Stimulated activated naive CD8-positive, alpha-beta T cell treated with anti-CD3 and anti-CD28 coated beads, Interleukin-15, Interleukin-2, amounts not matched to agents 100 ng/mL and 50 ng/mL, for 24 hours (primary cell): ENCODE results near the gene ABCC8.

Experiments used
- H3K27ac Mint-ChIP-seq: one replicate; pipeline ENCODE4 v1.8.0; 2021; ENCODE audit warnings: mild to moderate bottlenecking, mixed read lengths
- H3K27me3 Mint-ChIP-seq: one replicate; pipeline ENCODE4 v1.8.0; 2021; ENCODE audit warnings: mixed read lengths
- H3K36me3 Mint-ChIP-seq: one replicate; pipeline ENCODE4 v1.8.0; 2021; ENCODE audit warnings: low read depth, mixed read lengths
- H3K4me1 Mint-ChIP-seq: one replicate; pipeline ENCODE4 v1.8.0; 2021; ENCODE audit warnings: low read depth, mixed read lengths
- H3K4me3 Mint-ChIP-seq: one replicate; pipeline ENCODE4 v1.8.0; 2021; ENCODE audit warnings: mild to moderate bottlenecking, mixed read lengths
- H3K9me3 Mint-ChIP-seq: one replicate; pipeline ENCODE4 v1.8.0; 2021; ENCODE audit warnings: mixed read lengths

ABCC8 gene

GRCh38 chr11:17511571-17511970, 34.9 kb upstream of the ABCC8 start:
- H3K9me3 Mint-ChIP-seq: no peaks in the 10 kb centered on the region
- H3K4me1 Mint-ChIP-seq: no peaks in the 10 kb centered on the region
- H3K36me3 Mint-ChIP-seq: no peaks in the 10 kb centered on the region
- H3K27ac Mint-ChIP-seq: no peak overlapping the region
- no peak overlapping the region for H3K4me3 Mint-ChIP-seq
- H3K27me3 Mint-ChIP-seq: peaks cover 7% of the 10 kb centered on the region

- H3K9me3 Mint-ChIP-seq: no peaks in the 10 kb centered on the region
- H3K27ac Mint-ChIP-seq: no peak overlapping the region
- no peak overlapping the region for H3K4me3 Mint-ChIP-seq
- H3K36me3 Mint-ChIP-seq: no peaks in the 10 kb centered on the region
- H3K4me1 Mint-ChIP-seq: no peaks in the 10 kb centered on the region
- H3K27me3 Mint-ChIP-seq: peaks cover 4% of the 10 kb centered on the region
These were observed 34.0 kb upstream of the ABCC8 start for GRCh38 chr11:17510507-17511206.

DNA sequence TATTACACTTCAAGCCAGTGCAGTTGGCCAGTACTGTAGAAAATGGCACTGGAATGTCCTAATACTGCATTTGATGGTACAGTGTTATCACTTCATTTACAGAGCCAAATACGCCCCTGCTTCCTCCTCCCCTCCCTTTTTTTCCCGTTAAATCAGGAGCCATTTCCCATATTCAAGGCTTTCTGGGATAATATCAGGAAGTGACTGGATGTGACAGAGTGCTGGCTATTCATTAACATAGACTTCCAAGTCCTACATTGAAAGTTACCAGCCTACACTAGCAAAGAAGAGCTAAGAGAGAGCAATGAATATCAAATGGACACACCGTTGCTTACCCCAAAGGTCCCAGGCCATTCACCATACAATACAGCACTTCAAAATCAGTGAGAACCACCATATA, 32.1 kb upstream of the ABCC8 start:
- Mint-ChIP-seq H3K9me3 (no peaks in the 10 kb centered on the region), H3K4me1 (no peaks in the 10 kb centered on the region), H3K27me3 (peaks cover 4% of the 10 kb centered on the region), H3K36me3 (no peaks in the 10 kb centered on the region), H3K27ac (no peak overlapping the region), H3K4me3 (no peak overlapping the region)

DNA sequence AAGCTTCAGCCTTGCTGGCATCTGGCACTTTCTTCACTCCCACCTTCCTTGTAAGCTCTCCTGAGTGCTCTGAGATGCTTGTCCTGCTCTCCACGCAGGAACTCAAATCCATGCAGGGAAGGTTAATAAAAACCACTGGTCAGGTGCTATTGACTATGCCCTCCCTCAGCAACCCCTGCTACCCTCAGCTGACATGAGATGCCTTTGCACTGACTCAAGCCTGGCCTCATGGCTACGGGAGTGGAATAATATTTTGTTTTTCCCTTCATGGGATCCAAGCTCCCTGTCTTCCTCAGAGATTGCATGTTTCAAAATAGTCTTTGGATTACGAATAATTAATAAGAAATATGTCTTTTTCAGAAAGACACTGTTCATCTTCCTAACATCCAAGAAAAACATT, 31.7 kb upstream of the ABCC8 start:
- Mint-ChIP-seq H3K27ac (no peak overlapping the region), H3K4me1 (no peaks in the 10 kb centered on the region), H3K27me3 (peaks cover 4% of the 10 kb centered on the region), H3K36me3 (no peaks in the 10 kb centered on the region), H3K9me3 (no peaks in the 10 kb centered on the region), H3K4me3 (no peak overlapping the region)

GRCh38 chr11:17507773-17508172, 31.1 kb upstream of the ABCC8 start:
- H3K27ac Mint-ChIP-seq: no peak overlapping the region
- no peak overlapping the region for H3K4me3 Mint-ChIP-seq

GRCh38 chr11:17506942-17507341, 30.3 kb upstream of the ABCC8 start:
- Mint-ChIP-seq H3K9me3 (no peaks in the 10 kb centered on the region), H3K4me3 (no peak overlapping the region), H3K27me3 (peaks cover 4% of the 10 kb centered on the region), H3K36me3 (no peaks in the 10 kb centered on the region), H3K4me1 (no peaks in the 10 kb centered on the region), H3K27ac (no peak overlapping the region)

More at GRCh38 chr11:17507773-17508172, 31.1 kb upstream of the ABCC8 start:
- Mint-ChIP-seq H3K27me3 (peaks cover 4% of the 10 kb centered on the region), H3K4me1 (no peaks in the 10 kb centered on the region), H3K9me3 (no peaks in the 10 kb centered on the region), H3K36me3 (no peaks in the 10 kb centered on the region)

DNA sequence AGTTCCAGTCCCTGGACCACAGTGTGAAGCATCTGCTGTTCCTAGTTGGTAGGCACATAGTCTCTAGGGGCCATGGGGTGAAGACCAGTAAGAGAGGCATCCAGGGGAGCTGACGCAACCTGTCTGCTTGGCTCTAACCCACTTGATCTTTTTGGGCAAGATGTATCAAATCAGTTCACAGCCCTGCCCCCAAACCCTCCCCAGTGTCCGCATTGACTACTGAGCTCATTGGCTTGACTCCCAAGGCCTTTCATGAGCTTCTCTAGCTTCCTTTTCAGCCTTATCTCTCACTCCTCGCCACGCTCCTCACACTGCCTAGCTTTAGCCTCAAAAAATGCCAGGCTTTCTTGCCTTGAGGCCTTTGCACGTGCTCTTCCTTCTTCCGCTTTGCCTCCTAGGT, 29.7 kb upstream of the ABCC8 start:
- no peak overlapping the region for H3K27ac Mint-ChIP-seq

DNA sequence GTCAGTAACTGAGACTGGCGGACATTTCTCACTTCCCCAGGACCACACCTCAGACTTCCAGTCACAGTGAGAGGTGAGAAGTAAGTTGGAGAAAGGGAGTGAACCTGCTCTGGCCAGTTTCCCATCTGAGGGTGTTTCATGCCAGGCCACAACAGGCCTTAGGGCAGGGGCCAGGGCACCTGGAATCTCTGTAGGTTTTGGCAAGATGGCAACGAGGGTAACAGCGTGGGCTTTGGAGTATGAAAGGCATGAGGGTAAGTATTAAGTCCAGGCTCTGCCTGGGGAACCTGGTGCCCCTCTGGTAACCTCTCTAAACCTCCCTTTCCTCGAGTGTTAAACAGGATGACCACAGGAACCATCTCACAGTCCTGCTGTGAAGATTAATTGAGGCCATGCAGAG, 28.5 kb upstream of the ABCC8 start:
- Mint-ChIP-seq H3K4me1 (no peaks in the 10 kb centered on the region), H3K27me3 (peaks cover 4% of the 10 kb centered on the region), H3K27ac (no peak overlapping the region), H3K9me3 (no peaks in the 10 kb centered on the region), H3K36me3 (no peaks in the 10 kb centered on the region), H3K4me3 (no peak overlapping the region)

More for the DNA sequence above, 29.7 kb upstream of the ABCC8 start:
- no peaks in the 10 kb centered on the region for H3K4me1 Mint-ChIP-seq
- H3K27me3 Mint-ChIP-seq: peaks cover 4% of the 10 kb centered on the region
- H3K9me3 Mint-ChIP-seq: no peaks in the 10 kb centered on the region
- H3K4me3 Mint-ChIP-seq: no peak overlapping the region
- no peaks in the 10 kb centered on the region for H3K36me3 Mint-ChIP-seq

GRCh38 chr11:17504330-17505107, 27.9 kb upstream of the ABCC8 start:
- Mint-ChIP-seq H3K27ac (no peak overlapping the region), H3K4me3 (no peak overlapping the region), H3K36me3 (no peaks in the 10 kb centered on the region), H3K27me3 (peaks cover 4% of the 10 kb centered on the region), H3K9me3 (no peaks in the 10 kb centered on the region), H3K4me1 (no peaks in the 10 kb centered on the region)

DNA sequence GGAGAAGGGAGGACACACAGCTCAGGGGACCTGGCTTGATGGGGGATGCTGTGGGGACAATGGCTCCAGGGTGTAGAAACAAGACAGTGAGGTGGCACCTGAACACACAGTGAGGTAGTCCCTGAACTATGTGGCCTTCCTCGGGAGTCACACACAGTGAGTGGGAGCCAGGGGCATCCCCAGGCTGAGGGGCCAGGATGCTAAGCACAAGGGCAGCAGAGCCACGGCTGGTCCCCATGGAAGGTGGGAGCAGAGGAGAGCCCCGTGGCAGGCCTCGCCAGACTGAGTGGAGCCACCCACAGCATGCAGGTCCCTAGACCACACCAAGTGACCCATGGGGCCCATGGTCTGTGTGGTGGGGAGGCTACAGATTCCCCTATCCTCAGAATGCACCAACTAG, 26.0 kb upstream of the ABCC8 start:
- no peak overlapping the region for H3K27ac Mint-ChIP-seq

GRCh38 chr11:17500673-17501072, 24.0 kb upstream of the ABCC8 start:
- Mint-ChIP-seq H3K27me3 (no peaks in the 10 kb centered on the region), H3K36me3 (no peaks in the 10 kb centered on the region), H3K4me1 (no peaks in the 10 kb centered on the region), H3K9me3 (no peaks in the 10 kb centered on the region), H3K4me3 (no peak overlapping the region), H3K27ac (no peak overlapping the region)

More for the DNA sequence above, 26.0 kb upstream of the ABCC8 start:
- H3K36me3 Mint-ChIP-seq: no peaks in the 10 kb centered on the region
- H3K9me3 Mint-ChIP-seq: no peaks in the 10 kb centered on the region
- H3K27me3 Mint-ChIP-seq: peaks cover 4% of the 10 kb centered on the region
- H3K4me3 Mint-ChIP-seq: no peak overlapping the region
- no peaks in the 10 kb centered on the region for H3K4me1 Mint-ChIP-seq

- no peaks in the 10 kb centered on the region for H3K36me3 Mint-ChIP-seq
- no peak overlapping the region for H3K27ac Mint-ChIP-seq
- H3K9me3 Mint-ChIP-seq: no peaks in the 10 kb centered on the region
- no peak overlapping the region for H3K4me3 Mint-ChIP-seq
- no peaks in the 10 kb centered on the region for H3K27me3 Mint-ChIP-seq
- no peaks in the 10 kb centered on the region for H3K4me1 Mint-ChIP-seq
These were observed 21.8 kb upstream of the ABCC8 start for GRCh38 chr11:17498475-17498874.

DNA sequence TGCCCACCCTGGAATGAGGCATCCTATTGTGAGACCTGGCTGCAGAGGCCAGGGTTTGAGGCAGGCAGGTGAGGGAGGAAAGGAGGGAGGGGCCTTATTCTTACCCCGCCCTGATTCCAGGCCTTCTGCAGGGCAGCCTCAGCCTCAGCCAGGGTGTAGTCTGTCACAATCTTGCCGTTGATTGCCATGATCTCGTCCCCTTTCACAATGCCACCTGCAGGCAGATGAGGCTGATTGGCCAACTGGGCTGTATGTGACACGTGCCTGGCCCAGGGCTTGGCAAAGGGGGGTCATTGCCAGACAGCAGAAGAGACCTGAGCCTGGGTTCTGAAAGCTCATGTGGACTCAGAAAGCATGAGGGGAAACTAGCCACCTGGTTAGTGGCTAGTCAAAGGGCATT, 21.4 kb upstream of the ABCC8 start:
- Mint-ChIP-seq H3K4me1 (no peaks in the 10 kb centered on the region), H3K9me3 (no peaks in the 10 kb centered on the region), H3K4me3 (no peak overlapping the region), H3K27ac (no peak overlapping the region), H3K27me3 (no peaks in the 10 kb centered on the region), H3K36me3 (no peaks in the 10 kb centered on the region)

DNA sequence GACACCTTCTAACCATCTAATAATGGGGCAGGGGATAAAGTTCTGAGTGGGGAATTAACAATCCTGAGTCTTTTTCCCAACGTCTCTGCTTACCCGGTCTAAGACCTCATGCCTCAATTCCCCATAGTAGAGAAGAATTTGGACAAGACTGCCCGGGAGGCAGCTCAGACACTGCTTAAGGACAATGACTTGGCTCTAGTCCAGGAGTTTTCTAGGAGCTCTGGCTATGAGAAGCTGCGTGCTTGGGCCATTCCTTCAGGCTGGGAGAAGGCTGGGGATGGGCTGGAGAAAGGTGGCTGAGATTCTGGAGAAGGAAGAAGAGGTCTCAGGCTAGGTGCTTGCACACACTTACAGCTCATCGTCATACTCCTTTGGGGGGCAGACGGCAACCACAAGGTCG, 19.8 kb upstream of the ABCC8 start:
- Mint-ChIP-seq H3K4me3 (no peak overlapping the region), H3K27ac (no peak overlapping the region), H3K27me3 (no peaks in the 10 kb centered on the region), H3K4me1 (no peaks in the 10 kb centered on the region), H3K36me3 (no peaks in the 10 kb centered on the region), H3K9me3 (no peaks in the 10 kb centered on the region)

- Mint-ChIP-seq H3K9me3 (no peaks in the 10 kb centered on the region), H3K4me1 (no peaks in the 10 kb centered on the region), H3K27ac (no peak overlapping the region), H3K27me3 (peaks cover 7% of the 10 kb centered on the region), H3K4me3 (no peak overlapping the region), H3K36me3 (no peaks in the 10 kb centered on the region)
These were observed 17.4 kb upstream of the ABCC8 start for GRCh38 chr11:17494019-17494418.

DNA sequence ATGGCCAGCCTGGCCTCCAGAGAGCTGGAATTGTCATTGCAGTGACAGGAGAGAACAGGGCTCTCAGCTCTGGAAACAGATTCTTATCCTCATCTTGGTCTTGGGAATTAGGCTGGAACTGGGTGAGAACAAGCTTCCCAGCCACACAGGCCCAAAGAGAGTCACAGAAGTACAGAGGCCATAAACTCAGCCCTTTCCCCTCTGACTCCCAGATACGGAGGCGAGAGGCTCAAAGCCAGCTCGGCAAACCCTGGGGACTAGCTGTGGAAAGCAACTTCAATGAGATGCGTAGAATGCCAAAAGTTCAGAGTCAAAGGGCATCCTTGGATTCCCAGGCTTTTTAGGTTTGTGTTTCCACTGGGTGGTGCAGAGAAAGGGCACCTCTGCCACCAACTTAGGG, 14.3 kb upstream of the ABCC8 start:
- Mint-ChIP-seq H3K9me3 (no peaks in the 10 kb centered on the region), H3K27me3 (peaks cover 12% of the 10 kb centered on the region), H3K4me1 (no peaks in the 10 kb centered on the region), H3K4me3 (no peak overlapping the region), H3K27ac (no peak overlapping the region), H3K36me3 (no peaks in the 10 kb centered on the region)
